Inflammatory macrophage treated with lipopolysaccharide for 4 hours (primary cell): ENCODE results near the gene KERA.
"Not testable (repeated sequence)": the region's sequence is repeated elsewhere in the genome, so short reads cannot be mapped to it uniquely, and the experiment has no call there.

Experiments
- DNase-seq: peaks from one replicate; pipeline ENCODE4 v3.0.0-alpha.2; 2020

KERA gene, protein sequence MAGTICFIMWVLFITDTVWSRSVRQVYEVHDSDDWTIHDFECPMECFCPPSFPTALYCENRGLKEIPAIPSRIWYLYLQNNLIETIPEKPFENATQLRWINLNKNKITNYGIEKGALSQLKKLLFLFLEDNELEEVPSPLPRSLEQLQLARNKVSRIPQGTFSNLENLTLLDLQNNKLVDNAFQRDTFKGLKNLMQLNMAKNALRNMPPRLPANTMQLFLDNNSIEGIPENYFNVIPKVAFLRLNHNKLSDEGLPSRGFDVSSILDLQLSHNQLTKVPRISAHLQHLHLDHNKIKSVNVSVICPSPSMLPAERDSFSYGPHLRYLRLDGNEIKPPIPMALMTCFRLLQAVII

GRCh38 chr12:91057368-91058165 is at the start of gene KERA:
Gene KERA (minus strand): TSS chr12:91058024. CDS start chr12:91056281, 1,743 bp downstream.
- no peak for DNase-seq

- DNase-seq, result no peak
Observed at GRCh38 chr12:91106283-91106682, 48.5 kb upstream of the KERA start.

- no peak for DNase-seq
Observed at GRCh38 chr12:91105807-91106206, 48.0 kb upstream of the KERA start.

GRCh38 chr12:91104812-91105466 is 47.1 kb upstream of the KERA start:
- DNase-seq, result no peak

- no peak for DNase-seq
Observed at GRCh38 chr12:91103624-91104023, 45.8 kb upstream of the KERA start.

GRCh38 chr12:91103101-91103500 is 45.3 kb upstream of the KERA start:
- DNase-seq, result no peak

DNA sequence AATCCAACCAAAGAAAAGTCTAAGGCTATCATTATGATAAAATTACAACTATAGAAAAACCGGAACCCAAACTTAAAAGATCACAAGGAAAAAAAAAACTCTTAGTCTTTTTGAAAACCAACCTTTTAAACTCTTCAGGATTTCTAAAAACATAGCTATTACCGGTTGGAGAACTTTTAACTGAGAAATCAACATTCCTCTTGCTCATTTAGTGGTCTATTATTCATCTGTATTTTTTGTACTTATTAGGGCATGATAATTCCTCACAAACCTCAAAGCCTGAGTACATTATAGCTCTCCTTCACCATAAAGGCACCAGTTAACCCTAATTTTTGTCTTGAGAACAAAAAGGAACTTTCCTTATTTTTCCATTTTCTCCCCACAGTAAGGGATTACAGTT is 43.1 kb upstream of the KERA start:
- no peak for DNase-seq

- DNase-seq, result no peak
Observed at GRCh38 chr12:91099836-91100235, 42.0 kb upstream of the KERA start.

DNA sequence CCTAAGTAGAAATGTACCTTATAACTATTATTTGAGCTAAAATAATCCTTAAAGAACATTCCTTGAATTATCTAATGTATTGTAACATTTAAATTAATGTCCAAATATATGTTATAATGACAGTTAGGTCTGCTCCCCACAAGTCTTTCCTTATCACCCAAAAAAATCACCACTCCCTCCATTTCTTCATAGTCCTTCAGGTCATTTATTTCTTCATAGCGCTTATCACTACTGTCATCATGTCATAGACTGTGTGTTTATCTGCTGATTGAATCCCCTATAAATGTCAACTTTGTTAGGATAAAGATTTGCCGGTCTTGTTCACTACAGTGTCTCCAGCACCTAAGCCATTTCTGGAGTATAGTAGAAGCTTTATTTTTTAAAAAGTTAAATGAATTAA is 41.5 kb upstream of the KERA start:
- no peak for DNase-seq

DNA sequence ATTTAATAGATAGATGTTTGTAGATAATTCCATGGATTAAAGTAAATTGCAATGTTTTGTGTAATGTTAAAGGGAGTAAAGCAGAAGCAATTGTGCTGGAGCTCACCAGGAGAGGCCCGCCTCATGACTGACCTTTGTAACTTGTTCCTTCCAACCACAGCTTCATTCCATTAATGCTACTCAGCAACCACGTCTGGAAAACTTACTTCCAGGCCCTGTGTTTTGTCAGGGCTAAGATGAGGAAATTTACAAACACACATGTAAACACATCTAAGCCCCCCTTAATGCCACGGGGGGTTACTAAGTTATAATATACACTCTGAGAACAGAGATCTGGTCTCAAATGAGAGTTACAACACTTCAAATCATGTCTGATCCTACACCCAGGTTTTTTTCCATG is 41.1 kb upstream of the KERA start:
- DNase-seq, result no peak

- no peak for DNase-seq
Observed at GRCh38 chr12:91098461-91098860, 40.6 kb upstream of the KERA start.

GRCh38 chr12:91094957-91095356 is 37.1 kb upstream of the KERA start:
- no peak for DNase-seq

GRCh38 chr12:91094032-91094662 is 36.3 kb upstream of the KERA start:
- no peak for DNase-seq

DNA sequence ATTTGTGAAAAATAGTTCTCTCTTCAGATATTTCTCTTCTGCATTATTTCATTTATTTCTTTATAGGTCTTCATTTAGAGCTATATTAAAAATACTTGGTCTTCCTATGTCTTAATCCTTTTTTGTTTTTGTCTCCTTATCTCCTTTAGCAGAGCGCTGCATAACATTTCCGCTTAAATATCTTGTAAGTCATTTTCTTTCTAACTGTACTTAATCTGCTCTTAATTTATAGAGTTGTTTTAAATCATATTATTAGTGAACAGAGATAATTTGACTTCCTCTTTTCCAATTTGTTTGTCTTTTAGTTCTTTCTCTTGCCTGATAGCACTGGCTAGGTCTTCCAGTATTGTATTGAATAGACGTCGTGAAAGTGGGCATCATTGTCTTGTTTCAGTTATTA is 35.5 kb upstream of the KERA start:
- DNase-seq, result no peak

GRCh38 chr12:91091916-91092715 is 34.3 kb upstream of the KERA start:
- DNase-seq, result no peak

DNA sequence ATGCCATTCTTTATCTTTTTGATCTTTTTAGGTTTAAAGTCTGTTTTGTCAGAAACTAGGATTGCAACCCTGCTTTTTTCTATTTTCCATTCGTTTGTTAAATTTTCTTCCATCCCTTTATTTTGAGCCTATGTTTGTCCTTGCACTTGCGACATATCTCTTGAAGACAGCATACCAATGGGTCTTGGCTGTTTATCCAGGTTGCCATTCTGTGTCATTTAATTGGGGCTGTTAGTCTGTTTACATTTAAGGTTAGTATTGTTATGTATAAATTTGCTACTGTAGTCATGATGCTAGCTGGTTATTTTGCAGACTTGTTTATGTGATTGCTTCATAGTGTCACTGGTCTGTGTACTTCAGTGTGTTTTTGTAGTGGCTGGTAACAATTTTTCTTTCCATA is 32.1 kb upstream of the KERA start:
- not testable (repeated sequence) for DNase-seq

DNA sequence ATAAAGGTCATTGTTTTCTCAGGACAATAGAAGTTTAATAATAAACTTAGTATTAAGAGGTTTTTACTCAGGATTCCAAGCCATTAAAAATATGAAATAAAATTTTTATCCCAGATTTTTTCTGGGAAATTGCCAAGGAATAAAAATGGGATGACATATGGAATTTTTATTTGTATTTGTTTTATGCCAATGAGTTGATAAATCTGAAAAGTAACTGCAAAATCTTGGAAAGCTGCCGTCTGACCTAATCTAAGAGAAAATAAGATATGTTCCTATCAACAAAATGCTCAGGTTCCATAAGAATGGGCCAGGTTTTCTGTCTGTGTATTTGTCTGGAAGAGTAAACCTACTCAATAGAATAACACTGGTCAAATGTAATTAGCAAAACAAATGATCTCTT is 22.2 kb upstream of the KERA start:
- DNase-seq, result no peak

GRCh38 chr12:91078501-91078900 is 20.7 kb upstream of the KERA start:
- no peak for DNase-seq

GRCh38 chr12:91077228-91077954 is 19.6 kb upstream of the KERA start:
- DNase-seq, result no peak

DNA sequence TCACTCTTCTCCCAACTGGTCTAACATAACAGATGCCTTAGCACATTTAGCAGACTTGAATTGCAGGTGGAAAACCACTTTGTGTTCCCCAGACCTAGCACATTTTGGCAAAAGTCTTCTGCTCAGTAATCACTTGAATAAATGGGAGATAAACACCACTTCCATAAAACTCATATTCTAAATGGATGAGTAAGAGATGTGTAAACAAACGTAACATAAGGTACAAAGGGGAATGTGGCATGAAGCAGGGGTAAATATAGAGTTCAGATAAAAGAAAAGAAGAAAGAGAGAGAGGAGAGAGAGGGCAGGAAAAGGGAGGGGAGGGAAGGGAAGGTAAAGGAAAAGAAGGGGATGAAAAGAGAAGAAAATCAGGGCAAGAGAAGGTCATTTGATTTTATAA is 17.0 kb upstream of the KERA start:
- DNase-seq, result no peak

DNA sequence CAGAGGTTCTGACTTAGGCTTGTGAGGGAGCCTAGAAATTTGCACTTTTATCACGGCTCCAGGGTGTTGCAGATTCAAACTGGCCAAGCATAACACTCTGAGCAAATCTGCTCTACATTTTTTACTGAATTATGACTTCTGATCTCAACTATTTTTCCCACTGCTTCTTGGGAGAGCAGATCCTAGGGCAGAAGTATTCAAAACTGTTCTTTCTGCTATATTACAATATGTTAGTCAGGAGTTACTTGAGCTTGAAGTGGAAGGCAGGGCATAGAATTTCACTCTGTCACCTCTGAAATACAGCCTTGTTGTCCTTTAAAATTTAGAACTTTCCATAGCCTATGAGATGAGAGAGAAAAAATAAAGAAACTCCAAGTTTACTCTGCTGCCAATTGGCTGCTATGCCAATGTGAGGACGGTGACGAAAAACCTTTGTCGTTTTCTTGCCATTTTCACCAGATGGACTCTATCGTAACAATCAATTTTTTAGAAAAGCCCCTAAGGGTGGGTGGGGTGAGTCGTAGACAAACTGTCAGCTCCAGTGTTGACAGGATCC is 16.4 kb upstream of the KERA start:
- no peak for DNase-seq
